ENCODE results near the gene DBN1. TPM values are rescaled to one million over a fixed set of nuclear protein-coding genes. Genes with fewer than 3 reads are reported as not detected.

The DBN1 gene
- total RNA-seq, 1 donor = 214 TPM

- no peak overlapping the region for H3K4me3 ChIP-seq (ENCODE audit: low read depth, low read length)
- TF ChIP-seq, protein P1, sequence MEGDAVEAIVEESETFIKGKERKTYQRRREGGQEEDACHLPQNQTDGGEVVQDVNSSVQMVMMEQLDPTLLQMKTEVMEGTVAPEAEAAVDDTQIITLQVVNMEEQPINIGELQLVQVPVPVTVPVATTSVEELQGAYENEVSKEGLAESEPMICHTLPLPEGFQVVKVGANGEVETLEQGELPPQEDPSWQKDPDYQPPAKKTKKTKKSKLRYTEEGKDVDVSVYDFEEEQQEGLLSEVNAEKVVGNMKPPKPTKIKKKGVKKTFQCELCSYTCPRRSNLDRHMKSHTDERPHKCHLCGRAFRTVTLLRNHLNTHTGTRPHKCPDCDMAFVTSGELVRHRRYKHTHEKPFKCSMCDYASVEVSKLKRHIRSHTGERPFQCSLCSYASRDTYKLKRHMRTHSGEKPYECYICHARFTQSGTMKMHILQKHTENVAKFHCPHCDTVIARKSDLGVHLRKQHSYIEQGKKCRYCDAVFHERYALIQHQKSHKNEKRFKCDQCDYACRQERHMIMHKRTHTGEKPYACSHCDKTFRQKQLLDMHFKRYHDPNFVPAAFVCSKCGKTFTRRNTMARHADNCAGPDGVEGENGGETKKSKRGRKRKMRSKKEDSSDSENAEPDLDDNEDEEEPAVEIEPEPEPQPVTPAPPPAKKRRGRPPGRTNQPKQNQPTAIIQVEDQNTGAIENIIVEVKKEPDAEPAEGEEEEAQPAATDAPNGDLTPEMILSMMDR (IDR thresholded peaks at IDR 0.05; ENCODE audit: insufficient read depth, low read depth, low read length) = no peak
- DNase-seq (ENCODE audit: low read depth) = no peak
These were observed 31.6 kb upstream of the DBN1 start for GRCh38 chr5:177505075-177505474.

GRCh38 chr5:177504086-177505056, 30.9 kb upstream of the DBN1 start:
- no peak overlapping the region for H3K4me3 ChIP-seq (ENCODE audit: low read depth, low read length)
- TF ChIP-seq, protein P1 (IDR thresholded peaks at IDR 0.05; ENCODE audit: insufficient read depth, low read depth, low read length) = no peak
- no peak for DNase-seq (ENCODE audit: low read depth)

GRCh38 chr5:177503351-177504085, 30.1 kb upstream of the DBN1 start:
- H3K4me3 ChIP-seq (ENCODE audit: low read depth, low read length) = no peak overlapping the region
- TF ChIP-seq, protein P1 (IDR thresholded peaks at IDR 0.05; ENCODE audit: insufficient read depth, low read depth, low read length) = no peak
- DNase-seq (ENCODE audit: low read depth) = no peak

DNA sequence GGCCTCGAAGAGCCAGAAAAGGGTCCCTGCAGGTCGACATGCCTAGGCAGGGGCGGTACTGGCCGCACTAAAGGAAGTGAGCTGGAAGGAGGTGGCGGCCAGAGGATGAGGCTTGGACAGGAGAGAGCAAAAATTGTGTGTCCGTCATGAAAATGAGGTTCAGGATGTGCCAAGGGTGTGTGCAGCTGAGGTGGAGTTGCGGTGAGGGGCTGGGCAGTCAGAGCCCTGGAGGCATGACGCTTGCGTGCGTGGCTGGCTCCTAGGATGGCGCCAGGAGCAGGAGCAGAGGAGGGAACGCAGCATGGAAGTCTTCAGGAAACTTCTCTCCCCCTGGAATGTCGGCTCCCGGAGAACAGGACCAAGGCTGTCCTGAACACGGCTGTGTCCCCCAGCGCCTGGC, 29.5 kb upstream of the DBN1 start:
- TF ChIP-seq, protein P1 (IDR thresholded peaks at IDR 0.05; ENCODE audit: insufficient read depth, low read depth, low read length) = no peak
- H3K4me3 ChIP-seq (ENCODE audit: low read depth, low read length) = no peak overlapping the region
- no peak for DNase-seq (ENCODE audit: low read depth)

GRCh38 chr5:177501874-177502678, 28.6 kb upstream of the DBN1 start:
- no peak overlapping the region for H3K4me3 ChIP-seq (ENCODE audit: low read depth, low read length)
- DNase-seq (ENCODE audit: low read depth) = no peak
- TF ChIP-seq, protein P1 (IDR thresholded peaks at IDR 0.05; ENCODE audit: insufficient read depth, low read depth, low read length) = no peak
